Neural cell (in vitro differentiated cells): Measurements from ENCODE around the gene ADAM11.

Source experiments
- EP300 ChIP-seq: fragments of 450-650 bp; conservative IDR thresholded peaks from 2 replicates; pipeline ENCODE4 v1.6.1; 2014; ENCODE audit warnings: antibody characterized with exemption, mild to moderate bottlenecking, moderate library complexity; ENCODE audit not compliant: poor library complexity, severe bottlenecking
- EZH2 ChIP-seq: fragments of 200-600, 300-800 bp; shearing (Covaris generic), sonication (generic); IDR thresholded peaks from 2 replicates; pipeline ENCODE4 v1.6.1; 2014; ENCODE audit warnings: antibody characterized with exemption, low read length, borderline replicate concordance, mild to moderate bottlenecking; ENCODE audit not compliant: insufficient read depth, poor library complexity, severe bottlenecking
- MXI1 ChIP-seq: fragments of 450-650 bp; conservative IDR thresholded peaks from 2 replicates; pipeline ENCODE4 v1.6.1; 2014; ENCODE audit warnings: antibody characterized with exemption, mild to moderate bottlenecking; ENCODE audit not compliant: poor library complexity, severe bottlenecking
- POLR2AphosphoS5 ChIP-seq: IDR thresholded peaks from 2 replicates; pipeline ENCODE4 v1.6.1; 2012
- RAD21 ChIP-seq: fragments of 450-650 bp; conservative IDR thresholded peaks from 2 replicates; pipeline ENCODE4 v1.6.1; 2014; ENCODE audit warnings: antibody characterized with exemption, mild to moderate bottlenecking, moderate library complexity
- REST ChIP-seq: IDR thresholded peaks from 2 replicates; pipeline ENCODE4 v1.6.1; 2012; ENCODE audit warnings: borderline replicate concordance
- SMC3 ChIP-seq: fragments of 450-650 bp; conservative IDR thresholded peaks from 2 replicates; pipeline ENCODE4 v1.6.1; 2014; ENCODE audit warnings: antibody characterized with exemption, mild to moderate bottlenecking, moderate library complexity; ENCODE audit not compliant: poor library complexity
- TAF1 ChIP-seq: IDR thresholded peaks from 2 replicates; pipeline ENCODE4 v1.6.1; 2012; ENCODE audit warnings: low read depth
- TF ChIP-seq, protein P1 (sequence below): fragments of 450-650 bp; IDR thresholded peaks from 2 replicates; pipeline ENCODE4 v1.5.1; 2014; ENCODE audit warnings: antibody characterized with exemption, mild to moderate bottlenecking, moderate library complexity; ENCODE audit not compliant: poor library complexity, severe bottlenecking

DNA sequence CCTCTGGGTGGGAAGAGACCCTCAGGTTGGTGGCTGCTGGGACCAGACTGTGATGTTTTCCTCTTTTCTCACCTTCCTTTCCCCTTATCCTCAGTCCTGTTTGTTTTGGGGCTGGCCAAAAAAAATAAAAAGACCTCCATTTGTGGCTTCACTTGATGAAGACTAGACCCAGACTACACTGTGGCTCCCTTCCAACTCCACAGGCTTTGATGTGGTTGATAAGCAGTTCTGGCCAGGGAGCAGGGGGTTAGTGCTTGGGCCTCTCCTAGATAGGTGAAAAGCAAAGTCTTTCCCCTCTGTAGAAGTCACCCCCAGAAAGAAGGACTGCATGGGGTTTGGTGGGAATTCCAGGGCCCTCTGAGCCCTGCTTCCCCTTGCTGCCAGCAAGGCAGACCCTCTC is 11.2 kb upstream of the ADAM11 start:
- TF ChIP-seq, protein P1, sequence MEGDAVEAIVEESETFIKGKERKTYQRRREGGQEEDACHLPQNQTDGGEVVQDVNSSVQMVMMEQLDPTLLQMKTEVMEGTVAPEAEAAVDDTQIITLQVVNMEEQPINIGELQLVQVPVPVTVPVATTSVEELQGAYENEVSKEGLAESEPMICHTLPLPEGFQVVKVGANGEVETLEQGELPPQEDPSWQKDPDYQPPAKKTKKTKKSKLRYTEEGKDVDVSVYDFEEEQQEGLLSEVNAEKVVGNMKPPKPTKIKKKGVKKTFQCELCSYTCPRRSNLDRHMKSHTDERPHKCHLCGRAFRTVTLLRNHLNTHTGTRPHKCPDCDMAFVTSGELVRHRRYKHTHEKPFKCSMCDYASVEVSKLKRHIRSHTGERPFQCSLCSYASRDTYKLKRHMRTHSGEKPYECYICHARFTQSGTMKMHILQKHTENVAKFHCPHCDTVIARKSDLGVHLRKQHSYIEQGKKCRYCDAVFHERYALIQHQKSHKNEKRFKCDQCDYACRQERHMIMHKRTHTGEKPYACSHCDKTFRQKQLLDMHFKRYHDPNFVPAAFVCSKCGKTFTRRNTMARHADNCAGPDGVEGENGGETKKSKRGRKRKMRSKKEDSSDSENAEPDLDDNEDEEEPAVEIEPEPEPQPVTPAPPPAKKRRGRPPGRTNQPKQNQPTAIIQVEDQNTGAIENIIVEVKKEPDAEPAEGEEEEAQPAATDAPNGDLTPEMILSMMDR = no peak
- TF ChIP-seq POLR2AphosphoS5 (no peak), SMC3 (no peak), TAF1 (no peak), EP300 (no peak), EZH2 (no peak), MXI1 (no peak), RAD21 (no peak), REST (no peak)
